Keratinocyte (primary cell): ENCODE results near the gene KLF7. TPM values are rescaled to one million over a fixed set of nuclear protein-coding genes. Genes with fewer than 3 reads are reported as not detected.

ENCODE experiments used
- DNase-seq: peaks from one replicate; pipeline ENCODE4 v3.0.0-alpha.2; 2011; ENCODE audit warnings: low read depth, missing footprints, low spot score
- FAIRE-seq: peaks from 2 replicates; lab custom pipeline; 2011; peaks lifted over from hg19 to GRCh38; lab: Jason Lieb, UNC
- H2AFZ ChIP-seq: 2 replicates; pipeline ENCODE4 v1.6.0; 2012; ENCODE audit warnings: low read length, control low read depth, inconsistent platforms; ENCODE audit not compliant: control insufficient read depth
- H3K27ac ChIP-seq: 2 replicates; pipeline ENCODE4 v1.5.1; 2011; ENCODE audit warnings: low read length; ENCODE audit not compliant: control insufficient read depth, insufficient read depth
- H3K27me3 ChIP-seq: 3 replicates; pipeline ENCODE4 v1.6.0; 2011; ENCODE audit warnings: low read length; ENCODE audit not compliant: control insufficient read depth, insufficient read depth; ENCODE audit errors: extremely low read depth
- H3K36me3 ChIP-seq, 2 experiments: 2 replicates in 1 of 2; 3 replicates in 1 of 2; pipeline ENCODE4 v1.5.1; 2011; ENCODE audit warnings: low read length in 2 of 2, mild to moderate bottlenecking in 1 of 2; ENCODE audit not compliant: control insufficient read depth in 2 of 2, insufficient read depth in 2 of 2; ENCODE audit errors: extremely low read depth in 1 of 2
- H3K4me1 ChIP-seq: 3 replicates; pipeline ENCODE4 v1.5.1; 2011; ENCODE audit warnings: low read length; ENCODE audit not compliant: control insufficient read depth, insufficient read depth; ENCODE audit errors: extremely low read depth
- H3K4me2 ChIP-seq: 3 replicates; pipeline ENCODE4 v1.6.0; 2011; ENCODE audit warnings: low read depth, low read length; ENCODE audit not compliant: control insufficient read depth, insufficient read depth; ENCODE audit errors: extremely low read depth
- H3K4me3 ChIP-seq, 3 experiments: fragments of 200-600 bp in 1 of 3; sonication (generic) in 1 of 3; 2 replicates in 2 of 3; 3 replicates in 1 of 3; pipeline ENCODE4 v1.5.1; 2011 to 2016; ENCODE audit warnings: low read length in 3 of 3, mild to moderate bottlenecking in 3 of 3, control low read depth in 2 of 3, inconsistent platforms in 1 of 3, low read depth in 1 of 3, mixed read lengths in 1 of 3, mixed run types in 1 of 3, moderate library complexity in 1 of 3; ENCODE audit not compliant: control insufficient read depth in 2 of 3, insufficient read depth in 2 of 3; ENCODE audit errors: extremely low read depth in 1 of 3
- H3K79me2 ChIP-seq: 2 replicates; pipeline ENCODE4 v1.6.0; 2012; ENCODE audit warnings: low read length; ENCODE audit not compliant: control insufficient read depth, insufficient read depth
- H3K9ac ChIP-seq: 3 replicates; pipeline ENCODE4 v1.6.0; 2011; ENCODE audit warnings: low read length; ENCODE audit not compliant: control insufficient read depth, insufficient read depth; ENCODE audit errors: extremely low read depth
- H3K9me1 ChIP-seq: 3 replicates; pipeline ENCODE4 v1.6.0; 2011; ENCODE audit warnings: low read length; ENCODE audit not compliant: control insufficient read depth, insufficient read depth; ENCODE audit errors: extremely low read depth
- H3K9me3 ChIP-seq: 2 replicates; pipeline ENCODE4 v1.5.1; 2012; ENCODE audit warnings: low read depth, low read length; ENCODE audit not compliant: control insufficient read depth
- H4K20me1 ChIP-seq: 3 replicates; pipeline ENCODE4 v1.6.0; 2011; ENCODE audit warnings: low read length; ENCODE audit not compliant: control insufficient read depth, insufficient read depth; ENCODE audit errors: extremely low read depth
- CTCF ChIP-seq, 3 experiments: IDR thresholded peaks in 1 of 3; conservative IDR thresholded peaks in 1 of 3; optimal IDR thresholded peaks in 1 of 3; 2 replicates in 2 of 3; 3 replicates in 1 of 3; pipeline versions ENCODE3 to v1.5.1; 2011; ENCODE audit warnings: low read length in 3 of 3, mild to moderate bottlenecking in 3 of 3, moderate library complexity in 2 of 3, control low read depth in 1 of 3, inconsistent platforms in 1 of 3; ENCODE audit not compliant: insufficient read depth in 2 of 3; ENCODE audit errors: extremely low read depth in 1 of 3
- EZH2 ChIP-seq: IDR thresholded peaks from one replicate; pipeline ENCODE4 v1.6.1; 2012; ENCODE audit warnings: inconsistent platforms, mild to moderate bottlenecking, low read length, moderate library complexity
- dilution Hi-C: fragments of 300-500 bp; cut with MboI; formaldehyde crosslinking; loops from one replicate; pipeline ENCODE4 v1.7.0; 2020; ENCODE audit warnings: low sequenced_read_pairs; ENCODE audit not compliant: extremely low pct_ligation_motif_present
- polyA plus RNA-seq, 5 experiments: library from polyadenylated mRNA; depleted of rRNA in 3 of 5; stranded (reverse) in 3 of 5; stranded (forward) in 1 of 5; unstranded in 1 of 5; fragments of >200 nt; gene quantifications; 1 replicate in 1 of 5; 2 replicates in 3 of 5; 3 replicates in 1 of 5; pipeline versions ENCODE4 v1.2.1 to v1.2.3, GENCODE V29; 2011 to 2012; ENCODE audit warnings: missing spikeins in 2 of 5, low read depth in 1 of 5, low replicate concordance in 1 of 5

Gene KLF7
- polyA plus RNA-seq, 1 donor (not counting 4 experiments of a cell fraction or from before 2014, with no cell fraction given), result 44.7 TPM

DNA sequence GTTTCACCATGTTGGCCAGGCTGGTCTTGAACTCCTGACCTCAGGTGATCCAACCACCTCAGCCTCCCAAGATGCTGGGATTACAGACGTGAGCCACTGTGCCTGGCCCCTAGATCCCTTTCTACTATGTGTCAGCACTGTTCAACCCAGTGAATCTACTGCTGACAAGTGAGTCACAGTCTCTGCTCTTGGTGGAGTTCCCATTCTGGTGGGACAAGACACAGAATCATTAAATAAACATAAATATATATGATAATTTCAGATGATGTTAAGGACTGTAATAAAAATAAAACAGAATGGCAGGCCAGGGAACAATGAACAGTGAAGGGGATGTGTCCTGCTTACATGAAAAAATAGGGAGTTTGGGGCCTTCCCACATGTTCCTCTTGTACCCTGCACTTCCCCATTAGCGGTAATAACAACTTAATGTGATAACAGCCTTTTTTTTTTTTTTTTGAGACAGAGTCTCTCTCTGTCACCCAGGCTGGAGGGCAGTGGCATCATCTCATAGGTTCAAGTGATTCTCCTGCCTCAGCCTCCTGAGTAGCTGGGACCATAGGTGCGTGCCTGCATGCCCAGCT lies 114.3 kb downstream of the KLF7 start:
- DNase-seq, result no peak

GRCh38 chr2:207049122-207049521 lies 116.6 kb downstream of the KLF7 start:
- FAIRE-seq (no peak), DNase-seq (no peak)
- peaks cover 10% of the 10 kb centered on the region for H3K4me1 ChIP-seq
- dilution Hi-C loops, result no loop called here
- no peaks in the 10 kb centered on the region for H3K36me3 ChIP-seq
- no peaks in the 10 kb centered on the region for H3K9me3 ChIP-seq
- H3K27ac ChIP-seq, result no peak overlapping the region
- H3K4me3 ChIP-seq, result no peak overlapping the region
- H3K27me3 ChIP-seq, result no peaks in the 10 kb centered on the region
- TF ChIP-seq CTCF (optimal IDR thresholded peaks at IDR 0.05 in 1 of 3, IDR thresholded peaks at IDR 0.05 in 1 of 3, conservative IDR thresholded peaks at IDR 0.05 in 1 of 3; ENCODE audit: extremely low read depth in 1 of 3, insufficient read depth in 2 of 3, low read length in 3 of 3), result no peak
- TF ChIP-seq EZH2, result no peak
- no peaks in the 10 kb centered on the region for H4K20me1 ChIP-seq
- H3K9ac ChIP-seq, result no peak overlapping the region
- no peaks in the 10 kb centered on the region for H3K79me2 ChIP-seq
- no peak overlapping the region for H2AFZ ChIP-seq
- no peaks in the 10 kb centered on the region for H3K9me1 ChIP-seq
- H3K4me2 ChIP-seq, result no peak overlapping the region

More for the DNA sequence above, 114.3 kb downstream of the KLF7 start:
- Histone ChIP-seq H3K4me1 (peaks cover 21% of the 10 kb centered on the region), H3K79me2 (no peaks in the 10 kb centered on the region), H3K4me3 (no peak overlapping the region), H3K36me3 (no peaks in the 10 kb centered on the region), H3K27me3 (no peaks in the 10 kb centered on the region), H3K27ac (no peak overlapping the region), H3K4me2 (no peak overlapping the region), H3K9ac (no peak overlapping the region), H3K9me1 (no peaks in the 10 kb centered on the region), H4K20me1 (no peaks in the 10 kb centered on the region), H3K9me3 (no peaks in the 10 kb centered on the region), H2AFZ (no peak overlapping the region)
- dilution Hi-C loops, result no loop called here
- no peak for FAIRE-seq
- TF ChIP-seq CTCF (optimal IDR thresholded peaks at IDR 0.05 in 1 of 3, IDR thresholded peaks at IDR 0.05 in 1 of 3, conservative IDR thresholded peaks at IDR 0.05 in 1 of 3; ENCODE audit: extremely low read depth in 1 of 3, insufficient read depth in 2 of 3, low read length in 3 of 3) (no peak), EZH2 (no peak)
